Cardiac muscle cell (in vitro differentiated cells and primary cell): ENCODE results near the gene REV3L. TPM values are rescaled to one million over a fixed set of nuclear protein-coding genes. Genes with fewer than 3 reads are reported as not detected.
A peak's percentile ranks its signal among the peaks of the same experiment; 100 is the strongest.

Experiments used
- DNase-seq, 2 donors: peaks; one replicate each; pipeline versions ENCODE4 v3.0.0 to v3.0.0-alpha.2; 2010 to 2017; ENCODE audit warnings: low read depth in 1 of 2, low spot score in 1 of 2
- H3K27ac ChIP-seq: fragments of 200-600 bp; sonication (generic); 2 replicates; pipeline ENCODE4 v1.5.1; 2016
- H3K27me3 ChIP-seq: fragments of 200-600 bp; sonication (generic); 2 replicates; pipeline ENCODE4 v1.6.0; 2016; ENCODE audit warnings: control low read depth
- H3K36me3 ChIP-seq: fragments of 200-600 bp; sonication (generic); 2 replicates; pipeline ENCODE4 v1.5.1; 2016; ENCODE audit warnings: control low read depth
- H3K4me1 ChIP-seq: fragments of 200-600 bp; sonication (generic); 2 replicates; pipeline ENCODE4 v1.8.1; 2017; ENCODE audit warnings: low read depth, mild to moderate bottlenecking, mixed run types
- H3K4me3 ChIP-seq: fragments of 200-600 bp; sonication (generic); 2 replicates; pipeline ENCODE4 v1.5.1; 2016; ENCODE audit warnings: mild to moderate bottlenecking
- H3K9me3 ChIP-seq: fragments of 200-600 bp; sonication (generic); 2 replicates; pipeline ENCODE4 v1.5.1; 2017; ENCODE audit warnings: low read depth, mild to moderate bottlenecking, control low read depth
- polyA plus RNA-seq: library from polyadenylated mRNA; unstranded; fragments of >200 nt; fragmentation: Nextera tagmentation; extraction: Ambion mirVana; gene quantifications from 2 replicates; pipeline ENCODE4 v1.2.1, GENCODE V29; 2016
- total RNA-seq: library from RNA; depleted of rRNA; stranded (reverse); fragments of >200 nt; gene quantifications from 2 replicates; pipeline ENCODE4 v1.2.3, GENCODE V29; 2016
- TF ChIP-seq, protein P1 (sequence below): IDR thresholded peaks from 2 replicates; pipeline ENCODE4 v1.5.1; 2012; ENCODE audit warnings: low read depth, mild to moderate bottlenecking, low read length

The REV3L gene
- total and polyA plus RNA-seq, 2 experiments from 2014 or later, result 18.1 to 23.3 TPM

GRCh38 chr6:111367393-111368088 lies 115.5 kb downstream of the REV3L start:
- peaks cover 7% of the 10 kb centered on the region for H3K36me3 ChIP-seq
- H3K27ac ChIP-seq, result no peak overlapping the region
- no peaks in the 10 kb centered on the region for H3K9me3 ChIP-seq
- peak in 1 of 2 donors; percentile 9 for DNase-seq
- H3K27me3 ChIP-seq, result no peaks in the 10 kb centered on the region
- no peaks in the 10 kb centered on the region for H3K4me1 ChIP-seq
- TF ChIP-seq, protein P1, sequence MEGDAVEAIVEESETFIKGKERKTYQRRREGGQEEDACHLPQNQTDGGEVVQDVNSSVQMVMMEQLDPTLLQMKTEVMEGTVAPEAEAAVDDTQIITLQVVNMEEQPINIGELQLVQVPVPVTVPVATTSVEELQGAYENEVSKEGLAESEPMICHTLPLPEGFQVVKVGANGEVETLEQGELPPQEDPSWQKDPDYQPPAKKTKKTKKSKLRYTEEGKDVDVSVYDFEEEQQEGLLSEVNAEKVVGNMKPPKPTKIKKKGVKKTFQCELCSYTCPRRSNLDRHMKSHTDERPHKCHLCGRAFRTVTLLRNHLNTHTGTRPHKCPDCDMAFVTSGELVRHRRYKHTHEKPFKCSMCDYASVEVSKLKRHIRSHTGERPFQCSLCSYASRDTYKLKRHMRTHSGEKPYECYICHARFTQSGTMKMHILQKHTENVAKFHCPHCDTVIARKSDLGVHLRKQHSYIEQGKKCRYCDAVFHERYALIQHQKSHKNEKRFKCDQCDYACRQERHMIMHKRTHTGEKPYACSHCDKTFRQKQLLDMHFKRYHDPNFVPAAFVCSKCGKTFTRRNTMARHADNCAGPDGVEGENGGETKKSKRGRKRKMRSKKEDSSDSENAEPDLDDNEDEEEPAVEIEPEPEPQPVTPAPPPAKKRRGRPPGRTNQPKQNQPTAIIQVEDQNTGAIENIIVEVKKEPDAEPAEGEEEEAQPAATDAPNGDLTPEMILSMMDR, result no peak
- H3K4me3 ChIP-seq, result no peak overlapping the region

DNA sequence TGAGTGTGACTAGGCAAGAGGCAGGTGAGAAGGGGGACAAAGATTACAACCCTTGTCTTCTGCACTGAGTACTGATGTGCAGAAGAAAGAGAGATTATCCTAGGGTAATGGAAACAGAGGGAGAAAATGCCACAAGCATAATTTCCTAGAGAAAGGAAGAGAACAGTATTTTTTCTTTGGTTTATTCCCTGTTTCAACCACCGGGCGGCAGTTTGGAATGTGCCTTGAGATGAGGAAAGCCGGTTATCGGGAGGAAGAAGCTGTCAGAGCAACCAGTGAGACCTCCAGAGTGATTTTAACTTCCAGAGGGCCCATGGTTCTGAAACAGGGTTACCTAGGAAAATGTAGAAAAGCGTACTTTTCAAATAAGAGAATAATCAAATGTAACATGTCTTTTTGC lies 121.4 kb downstream of the REV3L start:
- DNase-seq, result peak; percentile 64 to 66
- Histone ChIP-seq H3K4me3 (no peak overlapping the region), H3K4me1 (peaks cover 4% of the 10 kb centered on the region), H3K27ac (peak overlapping the region; percentile 49), H3K36me3 (peaks cover 6% of the 10 kb centered on the region), H3K27me3 (no peaks in the 10 kb centered on the region), H3K9me3 (no peaks in the 10 kb centered on the region)
- TF ChIP-seq, protein P1, result peak; percentile 63

GRCh38 chr6:111358454-111358853 lies 124.6 kb downstream of the REV3L start:
- no peaks in the 10 kb centered on the region for H3K27me3 ChIP-seq
- no peak for DNase-seq

DNA sequence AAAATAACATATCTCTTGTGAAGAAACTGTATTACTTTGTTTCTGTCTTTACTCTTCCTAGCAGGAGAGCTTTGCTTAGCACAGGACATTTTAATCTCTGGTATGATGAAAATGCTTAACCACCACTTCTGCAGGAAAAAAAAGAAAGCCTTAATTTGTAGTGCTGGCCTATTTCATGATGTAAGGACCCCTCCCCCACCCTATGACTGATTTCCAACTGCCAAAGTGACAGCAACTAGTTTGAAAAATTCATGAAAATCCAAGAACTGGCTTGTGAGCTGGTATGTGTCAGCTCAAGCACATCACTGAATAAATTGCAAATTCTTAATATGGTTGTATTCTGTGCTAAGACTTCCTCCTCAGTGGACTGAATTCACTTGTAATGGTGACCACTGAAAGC lies 125.3 kb downstream of the REV3L start:
- no peak overlapping the region for H3K4me3 ChIP-seq
- peak in 1 of 2 donors; percentile 19 for DNase-seq
- H3K4me1 ChIP-seq, result peaks cover 20% of the 10 kb centered on the region
- TF ChIP-seq, protein P1, result no peak
- no peaks in the 10 kb centered on the region for H3K27me3 ChIP-seq
- peaks cover 6% of the 10 kb centered on the region for H3K36me3 ChIP-seq
- H3K27ac ChIP-seq, result peak overlapping the region; percentile 24
- no peaks in the 10 kb centered on the region for H3K9me3 ChIP-seq

More at GRCh38 chr6:111358454-111358853, 124.6 kb downstream of the REV3L start:
- peak overlapping the region; percentile 24 for H3K27ac ChIP-seq
- peaks cover 18% of the 10 kb centered on the region for H3K4me1 ChIP-seq
- peaks cover 6% of the 10 kb centered on the region for H3K36me3 ChIP-seq
- TF ChIP-seq, protein P1, result no peak
- H3K9me3 ChIP-seq, result no peaks in the 10 kb centered on the region
- no peak overlapping the region for H3K4me3 ChIP-seq

- H3K27ac ChIP-seq, result no peak overlapping the region
- no peak overlapping the region for H3K4me3 ChIP-seq
- no peak for DNase-seq
- H3K36me3 ChIP-seq, result peaks cover 7% of the 10 kb centered on the region
- peaks cover 20% of the 10 kb centered on the region for H3K4me1 ChIP-seq
- no peaks in the 10 kb centered on the region for H3K27me3 ChIP-seq
- no peaks in the 10 kb centered on the region for H3K9me3 ChIP-seq
- TF ChIP-seq, protein P1, result no peak
Measured at GRCh38 chr6:111356551-111356950, 126.5 kb downstream of the REV3L start.
